Hematopoietic multipotent progenitor cell treated with erythropoietin and hydrocortisone succinate and interleukin-3 and kit ligand, for 4 days (in vitro differentiated cells): Measurements from ENCODE around the gene KCTD10.

Experiments used
- DNase-seq: peaks from one replicate; pipeline ENCODE4 v3.0.0-alpha.2; 2015

The KCTD10 gene

DNA sequence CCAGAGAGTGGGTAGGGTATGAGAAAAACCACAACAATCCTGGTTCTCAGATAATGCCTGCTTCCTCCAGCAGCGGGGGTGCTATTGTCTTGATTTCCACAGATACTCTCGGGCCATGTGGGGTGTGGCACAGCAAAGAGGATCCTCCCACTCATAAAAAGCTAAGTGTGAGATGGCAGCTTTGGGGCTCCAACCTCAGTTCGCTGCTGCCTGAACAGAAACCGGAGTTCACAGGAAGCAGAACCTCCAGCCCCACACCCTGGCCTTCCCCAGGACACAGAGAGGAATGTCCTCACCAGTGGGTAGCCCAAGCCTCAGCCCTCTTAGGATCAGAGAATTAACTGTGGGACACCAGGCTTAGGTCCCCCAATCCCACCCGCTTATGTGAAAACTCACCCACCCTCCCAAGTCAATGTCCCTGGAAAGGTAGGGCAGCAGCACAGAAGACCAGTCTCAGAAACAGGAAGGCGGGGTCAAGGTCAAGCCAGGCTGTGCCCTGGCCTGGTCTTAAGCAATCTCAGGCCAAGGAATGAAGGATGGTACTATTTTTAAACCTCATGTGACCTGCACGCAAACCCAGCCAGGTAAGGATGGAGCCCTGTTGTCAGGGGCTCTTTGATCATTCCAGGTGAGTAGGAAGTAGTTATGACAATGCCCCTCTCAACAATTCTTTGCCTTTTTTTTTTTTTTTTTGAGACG lies 9.0 kb downstream of the KCTD10 start:
- peak; percentile 80 for DNase-seq

DNA sequence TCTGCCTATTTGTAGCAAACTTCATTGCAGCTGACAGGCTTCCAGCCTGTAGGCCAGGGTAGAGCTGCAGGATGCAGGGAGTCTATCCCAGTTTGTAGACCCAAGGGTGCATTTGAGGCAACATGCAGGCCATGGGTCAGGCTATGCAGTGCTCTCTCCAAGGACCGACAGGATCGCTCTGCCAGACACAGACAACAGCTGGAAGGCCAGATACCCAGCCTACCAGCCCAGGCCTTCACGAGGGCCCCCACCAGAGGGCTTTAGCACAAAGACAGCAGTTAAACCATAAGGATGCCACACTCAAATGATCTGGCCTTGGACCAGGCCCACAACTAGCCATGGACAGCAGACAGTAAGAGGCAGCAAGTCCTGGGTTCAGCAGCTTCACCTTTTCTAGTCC lies 10.3 kb downstream of the KCTD10 start:
- no peak for DNase-seq

DNA sequence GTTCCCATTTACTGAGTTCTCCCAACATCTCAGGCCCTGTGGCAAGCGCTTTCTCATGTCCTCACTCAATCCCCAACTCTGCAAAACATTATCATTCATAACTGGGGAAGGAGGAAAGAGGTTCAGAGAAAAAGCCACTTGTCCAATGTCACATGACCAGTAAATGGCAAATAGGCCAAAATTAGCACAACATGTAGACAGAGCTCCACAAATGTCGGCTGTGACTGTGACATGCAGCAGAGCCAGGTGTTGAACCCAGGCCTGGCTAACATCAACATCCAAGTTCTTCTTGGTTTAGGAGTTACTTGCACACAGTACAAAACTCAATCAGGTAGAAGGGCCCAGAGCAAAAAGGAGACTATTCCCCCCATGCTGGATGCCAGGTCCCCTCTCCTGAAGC lies 10.8 kb downstream of the KCTD10 start:
- DNase-seq, result no peak

DNA sequence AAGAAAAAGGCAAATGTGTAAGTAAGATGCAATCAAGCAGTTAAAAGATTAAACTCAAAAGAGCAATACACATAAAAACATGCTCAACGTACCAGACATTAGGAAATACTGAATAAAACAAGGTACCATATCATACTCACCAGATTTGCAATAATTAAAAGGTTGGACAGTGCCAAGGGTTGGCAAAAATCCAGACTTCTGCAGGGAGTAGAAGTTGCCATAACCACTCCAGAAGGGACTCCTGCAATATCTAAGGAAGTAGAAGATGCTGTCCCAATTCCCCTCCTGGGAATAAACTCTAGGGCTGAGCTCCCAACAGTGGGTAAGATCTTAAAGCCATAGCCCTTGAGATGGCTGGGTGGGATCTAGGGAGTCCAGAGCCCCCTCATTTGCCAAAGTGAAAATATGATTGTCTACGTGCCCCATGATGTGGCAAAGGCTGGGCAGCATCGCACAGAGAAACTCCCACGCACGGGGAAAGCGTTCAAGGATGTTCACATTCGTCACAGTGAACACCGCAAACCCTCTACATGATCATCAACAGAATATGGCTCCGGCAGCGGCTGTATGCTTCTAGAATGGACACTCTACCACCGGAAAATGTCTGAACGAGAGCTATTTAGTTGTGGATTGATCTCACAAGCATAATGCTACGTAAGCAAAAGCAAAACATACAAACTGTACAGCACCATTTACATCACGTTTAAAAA lies 12.3 kb downstream of the KCTD10 start:
- DNase-seq, result no peak

DNA sequence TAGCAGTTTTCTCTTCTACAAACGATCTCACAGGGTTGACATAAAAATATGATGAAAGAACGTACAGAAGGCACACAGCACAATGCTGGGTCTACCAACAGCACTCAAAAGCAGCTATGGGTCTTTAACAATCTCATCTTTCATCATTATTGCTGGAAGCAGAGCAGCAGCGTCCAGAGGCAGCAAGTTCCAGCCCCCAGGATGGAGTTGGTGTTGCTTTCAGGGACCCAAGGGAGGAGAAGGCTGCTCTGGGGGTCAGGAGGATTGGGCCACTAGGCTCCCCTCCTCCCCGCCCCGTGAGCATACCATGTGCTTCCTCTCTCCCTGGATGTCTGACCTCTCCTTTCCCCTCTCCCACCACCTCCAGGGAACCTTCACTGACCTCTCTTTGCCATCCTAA lies 13.3 kb downstream of the KCTD10 start:
- DNase-seq, result no peak

DNA sequence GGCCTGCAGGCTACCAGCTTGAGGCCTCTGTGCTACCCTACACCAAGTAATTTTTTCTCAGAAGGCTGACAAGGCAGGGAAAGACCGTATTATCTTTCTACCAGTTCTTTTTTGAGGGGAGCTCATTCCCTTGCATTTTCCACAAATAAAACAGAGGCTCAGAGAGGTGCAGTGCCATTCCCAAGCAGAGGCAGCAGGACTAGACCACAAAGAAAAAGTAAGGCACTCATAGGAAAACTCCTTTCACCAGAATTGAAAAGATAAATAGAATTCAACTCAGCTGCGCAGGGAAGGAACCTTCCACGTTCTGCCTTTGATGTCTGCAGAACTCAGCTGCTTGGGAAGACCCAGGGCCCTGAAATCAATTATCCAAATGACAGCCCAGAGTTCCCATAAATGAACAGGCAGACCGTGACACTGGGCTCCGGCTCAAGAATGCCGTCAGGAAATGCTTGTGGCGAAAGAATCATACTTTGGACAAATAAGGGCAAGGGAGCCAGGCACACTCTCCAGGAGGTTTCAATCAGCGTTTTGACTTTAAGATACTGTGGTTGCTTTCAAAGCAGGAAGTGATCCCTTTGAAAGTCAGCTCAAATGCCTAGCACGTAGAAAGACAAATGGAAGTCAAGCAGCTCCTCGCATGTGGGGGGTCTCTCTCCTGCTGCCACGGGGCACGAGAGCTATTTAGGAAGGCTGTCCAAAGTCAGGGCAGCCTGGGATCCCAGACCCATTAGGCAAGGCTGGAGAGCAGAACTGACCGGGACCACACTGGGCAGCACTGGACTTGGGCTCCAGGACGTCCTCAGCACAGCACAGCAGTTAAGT lies 14.0 kb downstream of the KCTD10 start:
- peak; percentile 38 for DNase-seq

DNA sequence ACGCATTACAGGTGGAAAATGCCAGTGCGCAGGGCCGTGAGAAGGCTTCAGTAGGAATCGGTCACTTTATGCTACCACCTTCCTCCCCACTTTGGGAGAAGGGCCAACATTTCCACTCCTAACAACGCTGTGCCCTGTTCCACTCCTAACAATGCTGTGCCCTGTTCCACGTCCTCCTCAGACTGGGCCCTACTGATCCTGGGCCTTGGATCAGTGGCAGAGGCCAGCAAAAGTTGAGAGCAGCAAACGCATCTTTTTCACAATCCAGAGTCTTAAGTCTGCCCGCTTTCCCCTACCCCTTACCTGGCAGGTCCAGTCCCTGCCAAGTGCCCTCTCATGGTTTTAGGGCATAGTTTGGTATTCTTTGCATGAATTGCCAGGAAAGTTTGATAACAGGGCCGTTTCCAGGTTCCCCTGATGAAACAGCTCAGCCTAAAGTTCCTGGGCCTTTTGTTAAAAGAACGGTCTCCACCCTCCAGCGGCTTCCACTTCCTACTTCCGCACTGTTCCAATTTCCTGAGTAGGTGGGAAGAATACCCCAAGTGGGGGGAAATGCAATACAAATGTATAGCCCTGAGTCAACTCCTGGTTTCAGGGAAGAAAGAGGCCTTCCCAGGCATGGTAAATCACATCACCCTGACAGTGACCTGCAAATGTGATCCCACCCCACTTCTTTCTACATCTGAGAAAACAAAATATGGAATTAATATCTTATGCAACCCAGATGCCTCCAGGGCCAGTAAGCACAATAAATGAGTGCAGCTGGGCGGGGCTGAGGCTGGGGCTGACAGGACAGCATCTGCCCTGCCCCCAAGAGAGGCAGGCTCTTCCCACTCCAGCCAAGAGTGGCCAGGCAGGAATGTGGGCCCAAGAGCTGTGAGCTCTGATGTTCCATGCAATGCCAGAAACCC lies 15.0 kb downstream of the KCTD10 start:
- no peak for DNase-seq

DNA sequence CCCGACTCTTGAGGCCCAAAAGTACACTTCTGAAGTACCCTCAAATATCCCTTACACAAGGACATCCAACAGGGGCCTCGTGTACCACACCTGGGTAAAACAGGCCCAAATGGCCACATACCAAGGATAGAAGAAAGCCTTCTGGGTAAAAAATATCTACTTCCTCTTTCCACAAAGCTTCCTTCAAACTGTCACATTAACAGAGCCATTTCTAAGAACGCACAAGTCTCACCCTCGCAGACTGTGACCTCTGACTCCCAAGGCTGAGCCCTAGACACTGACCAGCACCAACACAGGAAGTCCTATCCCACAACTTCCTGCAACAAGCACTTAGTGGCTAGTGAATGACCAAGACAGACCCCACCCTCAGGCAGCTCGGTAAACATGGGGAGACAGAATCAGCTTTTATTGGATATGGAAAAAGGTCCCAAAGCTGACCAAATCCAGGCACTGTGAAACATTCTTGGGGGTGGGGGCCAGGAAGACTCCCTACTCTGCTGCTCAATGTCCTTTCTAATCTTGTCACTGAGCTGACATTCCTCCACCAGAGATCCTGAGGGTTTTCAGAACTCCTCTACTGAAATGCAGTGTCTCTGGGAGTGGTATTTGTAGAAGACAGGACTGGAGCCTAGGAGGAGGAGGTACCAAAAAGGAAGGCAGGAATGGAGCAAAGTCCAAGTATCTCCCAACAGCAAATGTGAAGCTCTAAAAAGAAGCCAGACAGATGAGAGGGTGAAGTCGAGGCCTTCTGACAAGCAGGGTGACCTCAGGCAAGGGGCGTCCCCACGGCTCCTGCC lies 15.9 kb downstream of the KCTD10 start:
- peak; percentile 76 for DNase-seq

DNA sequence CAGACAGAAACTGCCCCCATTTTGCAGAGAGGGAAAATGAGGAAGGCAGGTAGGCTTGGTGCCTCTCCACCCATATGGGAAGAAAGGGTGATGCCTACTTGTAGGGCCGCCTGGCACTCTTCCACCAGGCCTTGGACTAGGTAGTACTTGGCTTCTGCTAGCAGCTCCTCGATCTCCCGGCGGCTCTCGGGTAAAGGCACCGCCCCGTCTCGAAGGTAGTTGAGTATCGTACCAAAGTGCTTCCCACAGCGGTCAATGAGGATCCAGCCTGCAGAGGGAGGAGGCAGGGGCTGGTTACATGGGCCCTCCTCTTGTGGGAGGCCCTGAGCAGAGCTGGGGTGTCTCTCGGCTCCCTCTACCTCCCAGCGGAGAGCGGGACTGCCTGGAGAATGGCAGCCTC lies 16.6 kb downstream of the KCTD10 start:
- DNase-seq, result no peak

DNA sequence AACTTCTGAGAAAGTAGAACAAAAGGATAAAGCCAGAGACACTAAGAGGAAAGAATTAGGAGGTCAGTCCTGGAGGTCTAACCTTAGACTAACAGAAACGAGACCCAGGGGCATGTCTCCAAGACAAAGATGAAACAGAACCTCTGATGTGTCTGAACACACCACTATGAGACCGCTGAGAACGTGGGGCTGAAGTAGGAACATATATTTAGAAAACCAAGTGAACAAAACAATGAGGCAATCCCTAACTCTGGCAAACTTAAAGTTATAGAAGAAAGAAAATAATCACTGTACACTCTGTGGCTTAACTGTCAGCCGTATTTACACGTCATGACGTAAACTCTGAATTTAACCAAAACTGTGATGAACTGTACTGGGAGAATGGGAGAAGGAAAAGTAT lies 17.9 kb downstream of the KCTD10 start:
- DNase-seq, result no peak

DNA sequence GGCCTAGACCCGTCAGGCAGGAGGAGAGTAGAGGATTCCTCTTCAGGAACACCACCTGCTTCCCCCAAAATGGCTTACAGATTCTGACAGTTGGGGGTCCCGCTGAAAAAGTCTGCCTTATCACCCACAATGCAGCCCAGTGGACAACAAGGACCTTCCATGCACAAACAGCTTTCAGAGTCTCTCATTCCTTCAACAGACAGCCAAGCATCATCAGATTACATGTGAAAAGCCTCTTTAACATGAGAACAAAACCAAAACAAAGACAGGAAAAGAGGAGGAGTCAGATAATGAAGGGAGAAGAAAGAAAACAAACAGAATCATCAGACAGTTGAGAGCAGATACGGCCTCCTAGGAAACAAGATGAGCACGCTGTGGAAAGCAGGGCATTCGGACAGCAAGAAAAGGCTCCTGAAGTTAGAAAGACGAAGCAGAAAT lies 18.3 kb downstream of the KCTD10 start:
- DNase-seq, result no peak

DNA sequence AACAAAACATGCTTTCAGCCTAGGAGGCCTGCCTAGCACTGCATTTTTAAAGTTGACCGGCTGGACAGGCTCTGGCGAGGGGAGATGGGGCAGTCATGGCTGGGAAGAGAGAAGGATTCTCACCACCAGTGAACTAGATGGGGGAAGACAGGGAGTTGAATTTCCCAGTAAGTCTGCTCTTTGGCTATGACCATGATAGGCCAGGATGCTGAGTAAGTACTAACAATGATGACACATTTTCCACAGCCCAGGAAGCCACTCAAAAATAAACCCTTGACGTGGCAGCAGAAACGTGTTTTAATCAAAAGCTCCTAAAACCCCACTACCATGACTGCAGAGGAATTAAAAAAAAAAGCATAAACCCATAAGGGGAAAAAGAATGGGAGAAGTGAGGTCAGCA lies 19.0 kb downstream of the KCTD10 start:
- no peak for DNase-seq

DNA sequence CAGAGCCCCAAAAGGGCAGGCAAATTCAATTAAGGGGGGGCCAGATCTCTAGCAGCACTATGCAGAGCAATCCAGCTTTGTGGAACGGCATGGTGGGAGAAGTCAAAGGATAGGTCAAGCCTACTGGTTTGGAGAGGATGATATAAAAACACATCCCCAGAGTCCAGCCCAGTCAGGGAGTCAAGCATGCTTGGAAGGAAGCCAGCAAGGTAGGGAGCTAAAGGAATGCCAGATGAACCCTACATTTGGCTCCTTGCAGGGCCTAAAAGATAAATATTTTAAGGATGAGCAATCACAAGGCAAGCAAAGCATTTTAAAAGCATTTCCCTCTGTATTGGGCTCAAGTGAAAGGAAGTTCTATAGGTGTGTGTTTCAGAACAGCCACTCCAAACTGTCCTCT lies 21.4 kb downstream of the KCTD10 start:
- no peak for DNase-seq

DNA sequence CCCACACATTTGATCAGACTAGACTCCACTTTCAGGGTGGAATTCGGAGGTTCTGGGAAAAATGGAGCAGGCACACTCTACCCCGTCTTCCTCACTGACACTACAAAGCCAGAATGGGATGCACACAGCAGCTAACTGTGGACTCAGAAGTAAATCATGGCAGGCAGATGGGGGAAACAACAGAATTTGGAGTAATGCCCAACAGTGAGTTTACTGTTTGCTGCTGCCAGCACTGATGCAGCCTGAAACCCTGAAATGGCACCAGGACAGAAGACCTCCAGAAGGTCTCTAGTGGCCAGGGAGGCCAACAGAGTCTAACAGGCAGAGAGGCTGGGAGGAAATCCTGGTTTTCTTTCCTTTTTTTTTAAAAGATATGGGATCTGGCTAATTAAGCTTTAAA lies 24.6 kb downstream of the KCTD10 start:
- DNase-seq, result no peak

DNA sequence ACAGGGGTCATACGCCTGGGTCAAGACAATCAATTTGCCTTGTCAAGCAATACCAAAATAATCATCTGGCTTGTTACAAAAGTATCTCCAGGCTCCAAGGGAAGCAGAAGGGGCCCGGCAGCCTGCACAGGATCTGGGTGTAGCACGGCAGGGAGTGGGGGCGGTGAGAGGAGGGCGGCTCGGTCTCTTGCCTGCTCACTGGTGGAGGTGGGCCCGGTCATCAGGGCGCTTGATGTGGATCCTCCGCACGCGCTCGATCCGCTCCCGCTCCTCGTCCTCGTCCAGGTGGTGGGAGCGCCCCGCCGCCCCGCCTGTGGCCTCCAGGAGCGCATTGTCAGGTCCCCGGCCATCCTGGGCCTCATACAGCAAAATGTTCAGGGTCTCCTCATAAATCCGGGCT lies 25.7 kb downstream of the KCTD10 start:
- DNase-seq, result no peak

DNA sequence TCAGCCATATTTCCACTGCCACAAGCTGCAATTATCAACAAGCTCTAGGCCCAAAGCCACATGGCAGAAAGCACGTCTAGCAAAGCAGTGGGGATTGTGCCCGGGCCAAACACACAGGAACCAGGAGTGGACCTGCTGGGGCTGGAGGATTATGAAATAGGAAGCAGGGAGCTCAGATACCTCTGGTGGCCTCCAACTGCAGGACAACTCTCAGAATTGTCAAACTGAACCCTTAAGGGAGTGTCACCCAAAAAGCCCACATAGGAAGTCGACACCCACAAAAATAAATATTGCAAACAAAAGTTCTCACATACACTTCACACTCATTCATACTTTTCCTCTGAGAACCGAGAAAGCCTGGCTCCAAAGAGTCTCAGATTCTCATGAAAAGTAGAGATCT lies 26.1 kb downstream of the KCTD10 start:
- peak; percentile 15 for DNase-seq

DNA sequence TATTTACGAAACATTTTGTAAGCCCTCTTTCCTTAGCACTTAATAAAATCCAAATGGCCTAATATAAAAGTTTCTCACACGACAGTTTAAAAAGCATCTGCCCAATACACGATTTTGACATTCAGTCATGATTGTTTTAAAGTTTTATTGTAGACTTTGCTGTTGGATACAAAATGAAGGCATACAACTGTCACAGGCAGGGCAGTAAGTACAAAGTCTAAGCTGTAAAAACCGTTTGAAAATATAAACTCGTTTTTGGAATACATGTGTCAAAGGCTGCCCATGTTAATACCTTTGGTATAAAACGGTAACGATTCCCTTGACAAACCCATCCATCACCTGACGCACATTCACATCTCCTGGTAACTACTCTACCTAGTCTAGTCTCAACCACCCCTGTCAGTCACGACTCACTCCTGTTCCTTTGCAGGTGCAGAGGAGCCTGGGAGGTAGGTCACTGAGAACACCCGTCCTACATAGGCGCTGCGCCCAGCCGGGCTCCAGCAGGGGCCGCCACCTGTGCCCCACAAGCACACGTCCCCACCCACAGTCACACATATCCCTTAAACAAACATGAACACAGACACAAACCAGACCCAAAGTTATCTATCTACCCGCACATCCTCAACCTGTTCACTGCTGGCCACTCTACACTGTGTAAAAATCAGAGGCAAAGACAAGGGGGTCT lies 27.1 kb downstream of the KCTD10 start:
- no peak for DNase-seq

DNA sequence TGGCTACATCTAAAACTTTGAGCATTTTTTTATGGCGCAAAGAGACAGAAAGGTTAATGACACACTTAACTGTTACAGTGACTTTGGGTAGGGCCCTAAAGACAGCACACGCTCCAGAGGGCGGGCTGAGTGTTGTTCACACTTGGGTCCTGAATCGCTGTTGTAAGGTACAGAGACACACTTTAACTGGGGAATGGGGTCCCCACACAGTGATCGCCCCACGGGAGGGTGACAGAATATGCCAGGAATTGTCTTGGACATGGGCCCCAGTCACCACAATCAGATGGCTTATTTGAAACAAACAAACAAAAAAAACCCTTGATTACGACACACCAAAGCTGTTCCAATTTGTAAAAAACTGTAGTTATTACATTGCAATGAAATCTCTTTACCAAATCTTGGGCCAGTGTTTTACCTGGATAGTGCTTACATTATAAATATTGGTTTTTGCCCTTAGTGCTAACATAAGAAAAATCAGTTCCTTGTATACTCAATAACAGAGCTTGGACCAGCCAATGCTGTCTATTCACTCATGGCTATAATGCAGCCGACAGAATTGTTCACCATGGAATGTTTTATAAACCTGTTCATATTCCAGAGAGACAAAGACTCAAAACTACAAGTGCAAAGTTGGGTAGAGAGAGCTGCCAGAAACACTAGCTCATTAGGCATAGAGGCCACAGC lies 28.3 kb downstream of the KCTD10 start:
- DNase-seq, result no peak

DNA sequence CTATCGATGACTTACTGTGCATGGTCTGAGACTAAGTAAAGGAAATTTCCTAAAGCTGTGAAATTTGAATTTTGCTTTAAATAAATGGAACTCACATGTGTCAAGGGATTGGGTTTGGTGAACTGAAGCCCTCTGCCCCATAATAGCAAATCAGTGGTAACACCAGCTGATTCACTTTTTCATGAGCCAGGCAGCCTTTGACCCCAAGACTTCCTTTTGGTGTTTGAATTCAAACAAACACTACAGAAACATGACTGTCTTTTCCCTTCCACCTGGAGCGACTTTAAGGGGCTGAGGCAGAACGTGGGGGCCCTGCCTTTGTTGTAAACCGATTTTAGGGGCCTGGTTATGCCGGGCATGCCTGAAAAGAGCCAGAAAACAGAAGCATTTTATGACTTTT lies 28.8 kb downstream of the KCTD10 start:
- DNase-seq, result no peak

DNA sequence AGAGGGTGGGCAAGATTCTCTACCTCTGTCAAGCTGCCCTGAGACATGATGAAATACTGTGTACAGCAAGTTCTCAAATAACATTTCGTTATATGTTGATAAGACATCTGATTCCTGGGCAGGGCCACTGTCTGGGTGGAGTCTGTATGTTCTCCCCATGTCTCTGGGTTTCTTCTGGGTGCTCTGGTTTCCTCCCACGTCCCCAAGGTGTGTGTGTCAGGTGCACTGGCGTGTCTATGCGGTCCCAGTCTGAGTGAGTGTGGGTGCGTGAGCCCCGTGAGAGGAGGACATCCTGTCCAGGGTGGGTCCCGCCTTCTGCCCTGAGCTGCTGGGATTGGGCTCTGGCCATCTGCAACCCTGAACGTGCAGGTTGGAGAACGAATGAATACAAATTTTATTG lies 29.6 kb downstream of the KCTD10 start:
- no peak for DNase-seq

DNA sequence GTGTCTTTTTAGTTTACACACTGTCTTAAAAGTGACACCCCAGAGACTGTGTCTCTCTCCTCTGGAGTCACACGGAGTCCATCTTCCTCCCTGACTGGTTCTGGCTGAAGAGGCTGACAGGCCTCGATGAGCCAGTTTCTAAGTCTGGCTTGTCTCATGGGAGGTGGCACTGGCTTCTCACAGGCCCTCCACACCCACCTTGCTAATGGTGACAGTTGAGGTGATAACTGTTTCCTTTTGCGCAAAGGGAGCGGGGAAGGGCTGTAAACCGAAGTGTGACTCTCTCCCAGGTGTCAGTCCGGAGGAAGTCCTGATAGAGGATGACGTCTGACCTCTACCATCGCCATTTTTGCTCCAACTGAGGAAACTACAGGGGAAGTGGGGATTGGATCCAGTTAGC lies 30.2 kb downstream of the KCTD10 start:
- DNase-seq, result no peak
